ENCODE measurements around the gene RGL4.

GRCh38 chr22:23714596-23715578, 24.1 kb downstream of the RGL4 start:
- TF ChIP-seq, protein P1, sequence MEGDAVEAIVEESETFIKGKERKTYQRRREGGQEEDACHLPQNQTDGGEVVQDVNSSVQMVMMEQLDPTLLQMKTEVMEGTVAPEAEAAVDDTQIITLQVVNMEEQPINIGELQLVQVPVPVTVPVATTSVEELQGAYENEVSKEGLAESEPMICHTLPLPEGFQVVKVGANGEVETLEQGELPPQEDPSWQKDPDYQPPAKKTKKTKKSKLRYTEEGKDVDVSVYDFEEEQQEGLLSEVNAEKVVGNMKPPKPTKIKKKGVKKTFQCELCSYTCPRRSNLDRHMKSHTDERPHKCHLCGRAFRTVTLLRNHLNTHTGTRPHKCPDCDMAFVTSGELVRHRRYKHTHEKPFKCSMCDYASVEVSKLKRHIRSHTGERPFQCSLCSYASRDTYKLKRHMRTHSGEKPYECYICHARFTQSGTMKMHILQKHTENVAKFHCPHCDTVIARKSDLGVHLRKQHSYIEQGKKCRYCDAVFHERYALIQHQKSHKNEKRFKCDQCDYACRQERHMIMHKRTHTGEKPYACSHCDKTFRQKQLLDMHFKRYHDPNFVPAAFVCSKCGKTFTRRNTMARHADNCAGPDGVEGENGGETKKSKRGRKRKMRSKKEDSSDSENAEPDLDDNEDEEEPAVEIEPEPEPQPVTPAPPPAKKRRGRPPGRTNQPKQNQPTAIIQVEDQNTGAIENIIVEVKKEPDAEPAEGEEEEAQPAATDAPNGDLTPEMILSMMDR (conservative IDR thresholded peaks at IDR 0.05), result no peak
- TF ChIP-seq EZH2 (IDR thresholded peaks at IDR 0.05; ENCODE audit: low read depth), result no peak
